CD14-positive monocyte (primary cell): ENCODE measurements around the gene PHF12. TPM values are rescaled to one million over a fixed set of nuclear protein-coding genes. Genes with fewer than 3 reads are reported as not detected.

Experiments used
- DNase-seq, 3 donors: peaks; one replicate each; pipeline ENCODE4 v3.0.0-alpha.2; 2011 to 2022
- H2AFZ ChIP-seq: 2 replicates; pipeline ENCODE4 v1.6.0; 2012; ENCODE audit warnings: mild to moderate bottlenecking, low read depth, low read length, inconsistent platforms; ENCODE audit not compliant: insufficient read depth, poor library complexity, severe bottlenecking
- H3K27ac ChIP-seq, 2 donors: 1 replicate in 1 of 2; 2 replicates in 1 of 2; pipeline ENCODE4 v1.5.1; 2012 to 2013; ENCODE audit warnings: low read length in 2 of 2, control low read depth in 1 of 2, inconsistent platforms in 1 of 2, low read depth in 1 of 2, mild to moderate bottlenecking in 1 of 2
- H3K27me3 ChIP-seq, 2 donors: one replicate each; pipeline versions ENCODE4 v1.6.0 to v1.6.1; 2011 to 2013; ENCODE audit warnings: low read length in 2 of 2; ENCODE audit not compliant: control insufficient read depth in 2 of 2, insufficient read depth in 2 of 2
- H3K36me3 ChIP-seq, 2 donors: replicated peaks in 1 of 2; 1 replicate in 1 of 2; 2 replicates in 1 of 2; pipeline versions ENCODE4 v1.5.1 to v1.6.1; 2012 to 2013; ENCODE audit warnings: low read length in 2 of 2, control low read depth in 1 of 2, inconsistent platforms in 1 of 2, mild to moderate bottlenecking in 1 of 2; ENCODE audit not compliant: insufficient read depth in 2 of 2, control insufficient read depth in 1 of 2
- H3K4me1 ChIP-seq, 2 donors: 1 replicate in 1 of 2; 2 replicates in 1 of 2; pipeline versions ENCODE4 v1.5.1 to v1.6.1; 2012 to 2013; ENCODE audit warnings: low read length in 2 of 2, control low read depth in 1 of 2, inconsistent platforms in 1 of 2, mild to moderate bottlenecking in 1 of 2, moderate library complexity in 1 of 2; ENCODE audit not compliant: insufficient read depth in 2 of 2, control insufficient read depth in 1 of 2
- H3K4me2 ChIP-seq: replicated peaks from 2 replicates; pipeline ENCODE3; 2012; ENCODE audit warnings: low read length, moderate library complexity, mild to moderate bottlenecking; ENCODE audit not compliant: poor library complexity, severe bottlenecking; ENCODE audit errors: extremely low read depth
- H3K4me3 ChIP-seq, 3 experiments: fragments of 200-600 bp in 1 of 3; sonication (generic) in 1 of 3; replicated peaks in 1 of 3; 1 replicate in 2 of 3; 2 replicates in 1 of 3; pipeline ENCODE4 v1.5.1; 2011 to 2013; ENCODE audit warnings: low read length in 3 of 3, mild to moderate bottlenecking in 3 of 3, control low read depth in 2 of 3, low read depth in 2 of 3, inconsistent platforms in 1 of 3, moderate library complexity in 1 of 3
- H3K79me2 ChIP-seq: 2 replicates; pipeline ENCODE4 v1.6.0; 2012; ENCODE audit warnings: mild to moderate bottlenecking, control low read depth, inconsistent platforms, low read length, moderate library complexity; ENCODE audit not compliant: insufficient read depth
- H3K9ac ChIP-seq: 2 replicates; pipeline ENCODE4 v1.6.0; 2017; ENCODE audit warnings: low read length, mild to moderate bottlenecking; ENCODE audit not compliant: insufficient read depth, poor library complexity, severe bottlenecking
- H3K9me3 ChIP-seq, 2 donors: replicated peaks in 1 of 2; 1 replicate in 1 of 2; 2 replicates in 1 of 2; pipeline versions ENCODE4 v1.5.1 to v1.6.1; 2012 to 2013; ENCODE audit warnings: low read length in 2 of 2, control low read depth in 1 of 2; ENCODE audit not compliant: control insufficient read depth in 1 of 2, insufficient read depth in 1 of 2
- H4K20me1 ChIP-seq: 2 replicates; pipeline ENCODE4 v1.6.0; 2012; ENCODE audit warnings: mild to moderate bottlenecking, low read length, control low read depth, moderate library complexity; ENCODE audit not compliant: insufficient read depth
- H3K27ac Mint-ChIP-seq, 7 donors: one replicate each; pipeline ENCODE4 v1.8.0; 2020; ENCODE audit warnings: mild to moderate bottlenecking in 7 of 7, mixed read lengths in 7 of 7, moderate library complexity in 6 of 7, inconsistent platforms in 2 of 7
- H3K27me3 Mint-ChIP-seq, 3 donors: one replicate each; pipeline ENCODE4 v1.8.0; 2021 to 2022; ENCODE audit warnings: low read depth in 3 of 3, mild to moderate bottlenecking in 3 of 3, mixed read lengths in 3 of 3, moderate library complexity in 3 of 3, inconsistent platforms in 1 of 3
- H3K36me3 Mint-ChIP-seq, 2 donors: one replicate each; pipeline ENCODE4 v1.8.0; 2020; ENCODE audit warnings: mixed read lengths in 2 of 2, inconsistent platforms in 1 of 2, mild to moderate bottlenecking in 1 of 2
- H3K4me1 Mint-ChIP-seq: one replicate; pipeline ENCODE4 v1.8.0; 2020; ENCODE audit warnings: mild to moderate bottlenecking, mixed read lengths
- H3K4me3 Mint-ChIP-seq, 2 donors: one replicate each; pipeline ENCODE4 v1.8.0; 2020; ENCODE audit warnings: mild to moderate bottlenecking in 2 of 2, mixed read lengths in 2 of 2, moderate library complexity in 1 of 2
- H3K9me3 Mint-ChIP-seq, 7 donors: one replicate each; pipeline ENCODE4 v1.8.0; 2020 to 2022; ENCODE audit warnings: mixed read lengths in 7 of 7, mild to moderate bottlenecking in 6 of 7, moderate library complexity in 6 of 7, inconsistent platforms in 2 of 7
- WGBS: methylation state at CpG from one replicate; pipeline ENCODE4 v1.1.5; 2013; ENCODE audit warnings: missing lambda C conversion rate; ENCODE audit not compliant: insufficient coverage; 5-methylcytosine and 5-hydroxymethylcytosine counted together
- intact Hi-C, 2 donors: fragments of 100-400 bp; cut with micrococcal nuclease; formaldehyde crosslinking; loops; one replicate each; pipeline versions ENCODE4 v1.15.0 to v1.15.1; 2023
- polyA plus RNA-seq, 3 donors: library from polyadenylated mRNA; depleted of rRNA in 1 of 3; unstranded in 2 of 3; stranded (reverse) in 1 of 3; fragments of 300-500 nt in 2 of 3; fragments of >200 nt in 1 of 3; fragmentation: Illumina TruSeq in 2 of 3; gene quantifications; 1 replicate in 2 of 3; 2 replicates in 1 of 3; pipeline ENCODE4 v1.2.3, GENCODE V29; 2012 to 2021
- TF ChIP-seq, protein P1 (sequence below): fragments of 200-600 bp; IDR thresholded peaks from one replicate; pipeline ENCODE4 v1.8.0; 2022; ENCODE audit warnings: antibody characterized with exemption, mild to moderate bottlenecking

PHF12 gene
- polyA plus RNA-seq, 3 donors, result 1.4 to 62.5 (median 2.5) TPM

DNA sequence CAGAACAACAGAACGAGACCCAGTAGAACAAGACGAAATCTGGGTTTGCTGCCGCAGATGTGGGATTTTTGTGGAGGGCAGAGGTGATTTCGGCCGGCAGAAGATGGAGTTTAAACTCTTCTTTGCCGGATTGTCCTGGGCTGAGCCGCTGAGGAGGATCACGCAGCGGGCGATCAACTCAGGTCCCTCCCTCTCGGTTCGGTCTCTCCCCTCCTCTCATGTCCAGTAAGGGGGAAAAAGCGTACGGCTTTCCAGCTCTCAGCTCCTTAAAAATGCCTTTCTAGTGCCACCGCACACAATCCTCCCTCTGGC is 2.5 kb downstream of the PHF12 start:
- Mint-ChIP-seq H3K27ac (peak overlapping the region; percentile 93 to 97 (median 95)), H3K9me3 (no peaks in the 10 kb centered on the region), H3K4me1 (peaks cover 23% of the 10 kb centered on the region), H3K36me3 (peaks cover 28 to 36% of the 10 kb centered on the region in 2 donors), H3K4me3 (peak overlapping the region in 1 of 2 donors; percentile 96), H3K27me3 (peaks cover 0 to 1% (median 0%) of the 10 kb centered on the region in 3 donors)
- Histone ChIP-seq H3K4me1 (peaks cover 31 to 35% of the 10 kb centered on the region in 2 donors), H3K79me2 (peaks cover 74% of the 10 kb centered on the region), H3K9me3 (no peaks in the 10 kb centered on the region), H3K9ac (peak overlapping the region; percentile 86), H3K27me3 (no peaks in the 10 kb centered on the region), H3K27ac (peak overlapping the region; percentile 85 to 92), H3K36me3 (peaks cover 15 to 28% of the 10 kb centered on the region in 2 donors), H2AFZ (peak overlapping the region; percentile 79), H3K4me3 (peak overlapping the region; percentile 79 to 98 (median 80)), H3K4me2 (peak overlapping the region; percentile 90), H4K20me1 (peaks cover 44% of the 10 kb centered on the region)
- intact Hi-C loops, result loop anchor here in 1 of 2 donors (2.0 kb wide), 1 partner anchor 22 kb away; no protein-coding TSS in a partner anchor
- WGBS, result 5% methylated on average over 11 of the region's 15 CpGs
- TF ChIP-seq, protein P1, sequence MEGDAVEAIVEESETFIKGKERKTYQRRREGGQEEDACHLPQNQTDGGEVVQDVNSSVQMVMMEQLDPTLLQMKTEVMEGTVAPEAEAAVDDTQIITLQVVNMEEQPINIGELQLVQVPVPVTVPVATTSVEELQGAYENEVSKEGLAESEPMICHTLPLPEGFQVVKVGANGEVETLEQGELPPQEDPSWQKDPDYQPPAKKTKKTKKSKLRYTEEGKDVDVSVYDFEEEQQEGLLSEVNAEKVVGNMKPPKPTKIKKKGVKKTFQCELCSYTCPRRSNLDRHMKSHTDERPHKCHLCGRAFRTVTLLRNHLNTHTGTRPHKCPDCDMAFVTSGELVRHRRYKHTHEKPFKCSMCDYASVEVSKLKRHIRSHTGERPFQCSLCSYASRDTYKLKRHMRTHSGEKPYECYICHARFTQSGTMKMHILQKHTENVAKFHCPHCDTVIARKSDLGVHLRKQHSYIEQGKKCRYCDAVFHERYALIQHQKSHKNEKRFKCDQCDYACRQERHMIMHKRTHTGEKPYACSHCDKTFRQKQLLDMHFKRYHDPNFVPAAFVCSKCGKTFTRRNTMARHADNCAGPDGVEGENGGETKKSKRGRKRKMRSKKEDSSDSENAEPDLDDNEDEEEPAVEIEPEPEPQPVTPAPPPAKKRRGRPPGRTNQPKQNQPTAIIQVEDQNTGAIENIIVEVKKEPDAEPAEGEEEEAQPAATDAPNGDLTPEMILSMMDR, result no peak
- no peak for DNase-seq

DNA sequence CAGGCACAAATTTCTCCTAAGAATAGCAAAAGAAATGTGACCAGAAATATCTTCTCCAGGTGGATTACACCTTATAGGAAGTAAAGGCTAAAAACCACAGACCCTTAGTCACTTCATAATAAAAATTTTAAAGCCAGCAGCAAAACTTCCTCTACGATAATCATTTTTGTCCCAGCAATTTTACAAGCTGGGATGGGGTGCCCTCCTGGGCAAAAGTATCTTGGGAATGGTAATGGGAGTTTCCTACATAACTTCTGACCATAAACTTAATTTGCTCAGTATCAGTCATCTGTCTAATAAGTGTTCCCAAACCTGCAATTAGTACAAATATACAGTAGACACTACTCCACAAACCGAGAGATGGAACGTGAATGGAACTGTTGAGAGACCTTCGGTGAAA is 3.0 kb downstream of the PHF12 start:
- 17% methylated on average over 3 of the region's 4 CpGs for WGBS

More for the DNA sequence above, 3.0 kb downstream of the PHF12 start:
- peaks cover 19 to 33% of the 10 kb centered on the region in 2 donors for H3K36me3 ChIP-seq
- peak overlapping the region; percentile 79 to 98 (median 80) for H3K4me3 ChIP-seq
- peak overlapping the region; percentile 79 for H2AFZ ChIP-seq
- H3K4me1 ChIP-seq, result peaks cover 28 to 32% of the 10 kb centered on the region in 2 donors
- Mint-ChIP-seq H3K27me3 (no peaks in the 10 kb centered on the region), H3K27ac (peak overlapping the region; percentile 93 to 97 (median 95)), H3K9me3 (no peaks in the 10 kb centered on the region), H3K36me3 (peaks cover 32 to 41% of the 10 kb centered on the region in 2 donors), H3K4me1 (peaks cover 23% of the 10 kb centered on the region), H3K4me3 (peak overlapping the region in 1 of 2 donors; percentile 96)
- peaks cover 79% of the 10 kb centered on the region for H3K79me2 ChIP-seq
- no peaks in the 10 kb centered on the region for H3K9me3 ChIP-seq
- peak overlapping the region; percentile 90 for H3K4me2 ChIP-seq
- H4K20me1 ChIP-seq, result peaks cover 49% of the 10 kb centered on the region
- TF ChIP-seq, protein P1, result no peak
- intact Hi-C loops, result loop anchor here in 1 of 2 donors (2.0 kb wide), 1 partner anchor 22 kb away; no protein-coding TSS in a partner anchor
- peak overlapping the region; percentile 86 for H3K9ac ChIP-seq
- peak overlapping the region; percentile 85 to 92 for H3K27ac ChIP-seq
- no peak for DNase-seq
- H3K27me3 ChIP-seq, result no peaks in the 10 kb centered on the region
